Left cardiac atrium (tissue), 4 donors: Measurements from ENCODE around the gene GSC2. TPM values are rescaled to one million over a fixed set of nuclear protein-coding genes. Genes with fewer than 3 reads are reported as not detected.
"Not testable (repeated sequence)": the region's sequence is repeated elsewhere in the genome, so short reads cannot be mapped to it uniquely, and the experiment has no call there.

Experiments
- ATAC-seq, 2 donors: fragments of 200-7000 bp; cut with Tn5 transposase; one replicate each; pipeline ENCODE4 v1.9.1; 2020; ENCODE audit warnings: mild to moderate bottlenecking in 2 of 2, moderate library complexity in 2 of 2
- DNase-seq: peaks from one replicate; pipeline ENCODE4 v3.0.0-alpha.2; 2020
- intact Hi-C, 2 donors: fragments of 100-400 bp; cut with DNase I; formaldehyde crosslinking; loops; one replicate each; pipeline versions ENCODE4 v1.14.1 to v1.15.1; 2022 to 2023
- total RNA-seq, 2 donors: library from RNA; stranded (reverse); fragmentation: NEBNext Ultra II Directional; extraction: Animal tissue kit (Norgen Biotek cat#: 25700); gene quantifications; one replicate each; pipeline ENCODE4 v1.2.1, GENCODE V29; 2021
- donor health status: DM: no; HTN: yes; CAD: no.
- donor health status: DM: no; HTN: yes; CAD: no; lungs with severe emphysema.
- donor health status: DM: yes; HTN: yes; CAD: no.
- donor health status: Dilated cardiomyopathy.

Gene GSC2
- total RNA-seq, 2 donors from 2014 or later = not detected

DNA sequence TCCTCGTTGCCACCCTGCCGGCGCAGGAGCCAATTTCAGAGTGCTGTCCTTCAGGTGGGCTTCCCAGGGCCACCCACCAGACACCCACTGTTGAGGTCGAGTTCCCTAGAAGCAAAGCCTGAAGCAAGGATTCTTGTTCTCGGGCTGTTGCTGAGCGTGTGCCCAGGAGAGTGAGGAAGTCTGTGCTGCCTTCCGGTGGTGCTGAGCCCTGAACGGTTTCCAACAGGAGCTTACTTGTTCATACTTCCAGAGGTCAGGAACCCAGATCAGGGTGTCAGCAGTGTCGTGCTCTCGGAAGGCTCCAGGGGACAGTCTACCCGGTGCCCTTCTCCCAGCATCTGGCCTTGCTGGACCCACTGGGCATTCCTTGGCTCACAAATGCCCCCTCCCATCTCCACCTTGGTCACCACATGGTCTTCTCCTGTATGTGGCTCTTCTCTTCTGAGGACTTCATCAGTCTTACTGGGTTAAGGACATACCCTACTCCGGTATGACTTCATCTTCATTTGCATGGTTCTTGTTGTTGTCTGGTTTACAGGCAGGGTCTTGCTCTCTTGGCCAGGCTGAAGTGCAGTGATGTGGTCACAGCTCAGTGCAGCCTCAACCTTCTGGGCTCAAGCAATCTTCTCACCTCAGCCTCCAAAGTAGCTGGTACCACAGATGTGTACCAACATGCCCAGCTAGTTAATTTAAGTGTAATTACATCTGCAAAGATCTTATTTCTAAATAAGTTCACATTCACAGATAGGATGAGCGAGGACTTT is 17.2 kb upstream of the GSC2 start:
- DNase-seq = no peak
- ATAC-seq = no peak
- intact Hi-C loops = no loop called here

DNA sequence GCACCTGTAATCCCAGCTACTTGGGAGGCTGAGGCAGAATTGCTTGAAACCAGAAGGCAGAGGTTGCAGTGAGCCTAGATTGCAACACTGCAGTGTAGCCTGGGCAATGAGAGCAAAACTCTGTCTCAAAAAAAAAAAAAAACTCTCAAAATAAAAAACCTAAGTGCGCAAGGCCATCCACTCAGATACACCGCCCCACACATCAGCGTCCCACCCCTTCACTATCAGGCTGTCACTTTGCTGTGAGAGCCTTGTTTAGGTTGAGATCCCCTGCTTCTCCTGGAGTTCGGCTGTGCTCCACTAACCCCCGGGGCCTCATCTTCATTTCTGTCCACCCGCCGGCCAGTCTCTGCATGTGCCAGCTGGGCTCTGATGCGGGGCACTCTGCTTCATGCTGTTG is 16.3 kb upstream of the GSC2 start:
- intact Hi-C loops = no loop called here
- DNase-seq (no peak), ATAC-seq (no peak)

DNA sequence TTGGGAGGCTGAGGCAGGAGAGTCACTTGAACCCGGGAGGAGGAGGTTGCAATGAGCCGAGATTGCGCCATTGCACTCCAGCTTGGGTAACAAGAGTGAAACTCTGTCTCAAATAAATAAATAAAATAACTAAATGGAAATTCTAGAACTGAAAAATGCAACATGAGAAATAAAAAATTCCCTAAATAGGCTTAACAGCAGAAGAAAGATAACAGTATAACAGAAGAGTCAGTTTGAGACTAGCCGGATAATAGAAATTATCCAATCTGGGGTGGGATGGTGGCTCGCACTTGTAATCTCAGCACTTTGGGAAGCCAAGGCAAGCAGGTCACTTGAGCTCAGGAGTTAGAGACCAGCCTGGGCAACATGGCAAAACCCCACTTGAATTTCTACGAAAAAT is 14.3 kb upstream of the GSC2 start:
- ATAC-seq = no peak
- intact Hi-C loops = no loop called here
- no peak for DNase-seq

DNA sequence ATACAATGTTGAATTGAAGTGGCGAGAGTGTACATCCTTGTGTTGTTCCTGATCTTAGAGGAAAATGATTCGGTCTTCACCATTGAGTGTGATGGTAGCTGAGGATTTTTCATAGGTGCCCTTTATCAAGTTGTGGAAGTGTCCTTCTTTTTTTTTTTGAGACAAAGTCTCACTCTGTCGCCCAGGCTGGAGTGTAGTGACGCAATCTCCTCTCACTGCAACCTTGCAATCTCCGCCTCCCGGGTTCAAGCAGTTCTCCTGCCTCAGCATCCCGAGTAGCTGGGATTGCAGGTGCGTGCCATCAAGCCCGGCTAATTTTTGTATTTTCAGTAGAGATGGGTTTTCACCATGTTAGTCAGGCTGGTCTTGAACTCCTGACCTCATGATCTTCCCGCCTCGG is 8.6 kb upstream of the GSC2 start:
- ATAC-seq, intact Hi-C loops, DNase-seq: not testable (repeated sequence)

DNA sequence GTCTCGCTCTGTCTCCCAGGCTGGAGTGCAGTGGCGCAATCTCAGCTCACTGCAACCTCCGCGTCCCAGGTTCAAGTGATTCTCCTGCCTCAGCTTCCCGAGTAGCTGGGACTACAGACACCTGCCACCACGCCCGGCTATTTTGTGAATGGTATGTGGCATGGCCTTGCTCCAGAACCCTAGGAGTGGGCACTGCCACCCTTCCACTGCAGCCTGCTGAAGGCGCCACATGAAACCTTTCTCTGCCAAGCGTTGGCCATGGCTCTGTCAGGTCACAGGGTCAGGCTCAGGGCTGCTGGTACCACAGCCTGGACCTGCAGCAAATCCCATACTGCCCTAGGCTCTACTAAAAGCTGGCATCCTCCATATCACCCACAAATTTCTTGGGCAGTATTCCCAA is 6.0 kb upstream of the GSC2 start:
- ATAC-seq, intact Hi-C loops, DNase-seq: not testable (repeated sequence)

DNA sequence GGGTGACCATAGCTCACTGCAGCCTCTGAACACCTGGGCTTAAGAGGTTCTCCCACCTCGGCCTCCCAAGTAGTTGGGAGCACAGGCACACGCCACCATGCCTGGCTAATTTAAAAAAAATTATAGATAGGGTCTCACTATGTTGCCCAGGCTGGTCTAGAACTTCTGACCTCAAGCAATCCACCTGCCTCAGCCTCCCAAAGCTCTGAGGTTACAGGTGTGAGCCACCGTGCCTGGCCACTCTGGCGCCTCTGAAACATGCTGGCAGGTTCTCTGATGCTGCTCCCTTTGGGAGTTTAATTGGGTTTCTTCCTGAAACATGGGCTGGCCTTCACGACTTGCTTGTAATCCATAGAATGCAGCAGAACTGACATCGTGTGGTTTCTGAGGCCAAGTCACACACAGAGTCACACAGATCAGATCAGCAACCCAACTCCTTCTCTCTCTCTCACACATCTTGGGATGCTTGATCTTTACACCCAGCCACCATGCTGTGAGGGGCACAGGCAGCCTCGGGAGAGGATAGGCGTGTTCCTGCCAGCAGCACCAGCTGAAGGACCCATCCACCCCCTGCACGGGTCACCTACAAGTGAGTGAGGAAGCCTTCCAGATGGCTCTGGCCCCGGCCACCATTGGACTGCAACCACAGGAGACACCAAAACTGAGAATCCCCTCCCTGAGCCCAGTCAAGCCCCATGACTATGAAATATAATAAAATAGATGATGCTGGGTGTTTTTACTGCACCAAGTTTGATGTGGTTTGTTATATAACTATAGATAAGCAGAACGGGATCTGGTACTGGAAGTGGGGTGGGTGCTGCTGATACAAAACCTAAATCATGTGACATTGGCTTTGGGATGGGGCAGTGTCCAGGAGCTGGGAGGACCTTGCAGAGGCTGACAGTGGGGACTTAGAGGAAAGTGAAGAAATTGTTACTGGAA is 3.1 kb upstream of the GSC2 start:
- ATAC-seq = no peak
- intact Hi-C loops = no loop called here
- DNase-seq = no peak

DNA sequence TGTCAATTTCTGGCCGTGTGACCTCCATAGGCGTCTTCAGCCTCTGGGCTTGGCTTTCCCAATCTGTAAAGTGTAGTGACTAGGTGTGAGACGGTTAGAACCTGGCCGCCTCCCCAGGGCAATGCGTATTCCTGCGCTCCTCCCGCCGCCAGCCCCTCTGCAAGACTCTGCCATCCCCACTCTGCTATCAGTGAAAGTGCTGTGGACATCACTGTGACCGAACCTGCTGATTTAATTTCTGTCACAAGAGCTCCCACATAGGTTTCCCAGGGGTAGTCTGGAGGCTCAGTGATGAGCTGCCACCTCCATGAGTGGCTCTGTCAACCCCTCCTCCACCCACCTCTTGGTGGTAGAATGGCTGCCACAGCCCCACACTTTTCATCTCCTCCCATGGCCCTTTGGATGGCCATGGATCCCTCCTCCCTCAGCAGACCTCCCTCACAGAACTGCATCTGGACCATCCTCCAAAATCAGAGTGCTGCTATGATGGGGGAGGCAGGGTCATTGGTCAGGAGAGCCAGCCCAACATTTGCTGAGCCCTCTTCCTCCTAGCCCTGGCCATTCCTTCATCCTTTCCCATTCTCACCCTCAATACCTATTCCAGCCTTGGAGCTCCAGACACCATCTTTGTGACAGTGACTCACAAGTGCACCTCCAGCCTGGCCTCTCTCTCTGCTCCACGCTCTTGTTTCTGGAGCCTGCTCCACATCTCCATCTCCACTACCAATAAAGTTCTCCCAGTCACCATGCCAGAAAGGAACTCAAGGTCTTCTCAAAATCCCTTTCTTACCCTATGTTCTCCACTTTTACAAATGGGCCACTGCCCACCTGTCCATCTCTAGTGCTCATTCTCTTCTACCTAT is 1.5 kb upstream of the GSC2 start:
- DNase-seq = no peak
- intact Hi-C loops = no loop called here
- no peak for ATAC-seq

DNA sequence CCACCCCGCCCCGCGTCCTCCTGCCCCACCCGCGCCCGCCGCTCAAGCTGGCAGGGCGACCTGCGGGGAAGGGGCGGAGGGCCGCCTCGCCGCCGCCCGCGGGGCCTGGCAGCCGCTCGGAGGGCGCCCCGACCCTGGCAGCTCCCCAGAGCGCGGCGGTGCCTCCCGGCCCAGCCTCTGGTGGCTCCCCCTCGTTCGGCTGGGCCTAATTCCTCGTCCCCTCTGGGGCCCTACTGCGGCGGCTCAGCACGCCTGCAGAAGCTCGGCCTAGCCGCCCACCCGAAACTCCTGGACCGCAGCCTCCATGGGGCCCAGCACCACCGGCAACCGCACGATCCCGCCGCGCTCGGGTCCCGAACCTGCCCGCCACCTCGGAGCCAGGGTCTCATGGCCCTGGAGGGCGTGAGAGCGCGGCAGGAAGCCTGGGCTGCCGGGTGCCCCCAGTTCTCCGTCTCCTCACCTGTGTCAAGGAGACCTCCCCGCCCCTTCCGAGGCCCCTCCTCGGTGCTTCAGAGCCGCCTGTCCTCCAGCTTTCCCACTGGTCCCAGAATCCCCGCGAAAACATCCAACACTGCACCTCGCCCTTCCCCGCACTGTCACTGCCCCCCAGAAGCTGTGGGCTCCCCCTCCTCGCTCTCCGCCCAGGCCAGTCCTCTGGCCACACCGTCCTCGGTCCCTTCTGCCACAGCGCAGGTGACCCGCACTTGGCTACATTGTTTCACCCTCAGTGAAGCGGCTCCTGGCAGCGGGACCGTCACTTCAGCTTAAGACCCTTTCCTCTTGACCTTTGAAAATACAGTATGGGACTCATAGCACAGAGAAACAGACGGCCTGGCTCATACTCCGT is 613 bp upstream of the GSC2 start:
- ATAC-seq = no peak
- DNase-seq = no peak
- intact Hi-C loops = no loop called here

DNA sequence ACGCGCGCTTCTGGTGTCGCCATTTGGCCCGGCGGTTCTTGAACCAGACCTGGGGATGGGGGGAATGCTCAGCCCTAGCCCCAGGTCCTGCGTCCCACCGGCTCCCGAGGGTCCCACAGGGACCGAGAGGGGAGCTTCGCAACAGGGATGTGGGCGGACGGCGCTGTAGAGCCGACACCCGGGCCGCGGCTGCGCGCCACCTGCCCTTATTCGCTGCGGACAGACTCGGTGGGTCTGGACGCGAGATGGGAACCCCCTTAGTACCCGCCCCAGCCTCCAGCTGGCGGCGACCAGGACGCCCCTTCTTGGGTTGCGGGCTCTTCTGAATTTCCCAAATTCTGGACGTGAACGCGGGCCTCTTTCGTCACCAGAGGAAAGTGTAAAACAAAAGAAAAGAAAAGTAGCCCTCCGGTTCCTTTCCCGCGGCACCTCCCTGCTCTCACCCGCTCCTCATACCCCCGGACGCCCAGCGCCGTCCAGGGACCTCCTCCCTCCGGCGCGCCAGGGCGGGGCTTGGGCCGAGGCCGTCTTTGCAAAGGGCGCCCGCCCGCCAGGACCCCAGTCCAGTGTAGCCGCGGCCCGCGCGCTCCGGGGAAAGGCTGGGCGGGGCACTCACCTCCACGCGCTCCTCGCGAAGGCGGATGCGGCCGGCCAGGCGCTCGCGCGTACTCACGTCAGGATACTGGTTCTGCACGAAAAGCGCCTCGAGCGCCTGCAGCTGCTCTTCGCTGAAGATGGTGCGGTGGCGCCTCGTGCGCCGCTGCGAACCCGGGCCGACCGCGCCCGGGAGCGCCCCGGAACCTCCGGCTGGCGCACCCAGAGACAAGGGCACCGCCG is 827 bp downstream of the GSC2 start:
- no peak for DNase-seq
- intact Hi-C loops = loop anchor here in 1 of 2 donors (10.0 kb wide), 1 partner anchor 486 kb away; no protein-coding TSS in a partner anchor
- no peak for ATAC-seq

DNA sequence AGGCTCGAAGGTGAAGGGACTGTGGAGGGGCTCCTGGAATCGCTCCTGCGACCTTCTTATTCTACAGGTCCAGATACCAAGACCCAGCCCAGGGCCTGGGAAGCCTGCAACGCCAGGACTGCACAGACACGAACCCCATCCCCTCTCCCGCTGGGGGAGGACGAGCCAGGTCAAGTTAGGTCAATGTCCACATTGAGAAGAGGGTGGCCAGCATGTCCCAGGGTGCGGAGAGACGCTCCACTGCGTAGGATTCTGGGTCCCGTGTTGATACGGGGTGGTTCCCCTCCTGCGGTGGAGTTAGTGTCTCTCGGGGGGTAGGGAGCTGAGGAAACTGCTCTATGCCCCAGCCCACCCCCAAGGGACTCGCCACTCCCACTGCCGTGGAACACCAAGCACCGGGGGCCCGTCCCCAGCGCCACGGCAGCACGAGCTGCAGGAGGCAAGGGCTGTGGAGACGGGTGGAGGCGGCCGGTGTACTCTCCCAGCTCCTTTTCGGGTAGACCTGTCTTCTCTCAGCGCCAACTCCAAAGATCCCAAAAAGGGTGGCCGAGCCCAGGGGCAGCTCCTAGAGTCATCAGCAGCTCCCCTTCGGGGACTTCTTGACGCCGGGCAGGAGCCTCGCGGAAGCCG is 1.6 kb downstream of the GSC2 start:
- ATAC-seq (no peak), DNase-seq (no peak)
- intact Hi-C loops = loop anchor here in 1 of 2 donors (10.0 kb wide), 1 partner anchor 486 kb away; no protein-coding TSS in a partner anchor

DNA sequence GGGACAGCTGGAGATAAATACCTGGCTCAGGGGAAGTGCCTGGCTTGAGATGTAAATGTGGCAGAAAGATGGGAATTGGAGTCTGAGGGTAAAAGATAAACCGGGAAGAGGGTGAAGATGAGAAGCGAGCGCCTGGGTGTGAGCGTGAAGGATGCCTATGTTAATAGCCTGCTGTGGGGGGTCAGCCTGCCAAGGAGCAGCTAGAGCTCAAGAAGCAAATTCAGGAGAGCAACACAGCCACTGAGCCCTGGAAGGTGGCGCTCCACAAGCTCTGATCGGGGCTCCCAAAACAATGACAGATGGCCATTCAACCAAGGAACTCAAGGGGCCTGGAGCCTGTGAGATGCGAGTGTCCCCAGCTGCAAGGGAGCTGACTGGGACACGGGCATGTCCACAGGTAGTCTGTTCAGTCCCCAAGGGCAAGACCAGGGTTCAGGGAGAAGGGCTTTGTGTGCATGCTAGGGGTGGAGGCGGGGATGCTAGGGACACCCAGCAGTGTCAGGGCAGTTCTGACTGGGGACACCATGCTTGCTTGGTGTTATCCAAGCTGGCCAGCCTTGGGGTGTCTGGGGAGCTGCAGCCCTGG is 2.8 kb downstream of the GSC2 start:
- no peak for ATAC-seq
- intact Hi-C loops = loop anchor here in 1 of 2 donors (10.0 kb wide), 1 partner anchor 488 kb away; no protein-coding TSS in a partner anchor
- DNase-seq = no peak

DNA sequence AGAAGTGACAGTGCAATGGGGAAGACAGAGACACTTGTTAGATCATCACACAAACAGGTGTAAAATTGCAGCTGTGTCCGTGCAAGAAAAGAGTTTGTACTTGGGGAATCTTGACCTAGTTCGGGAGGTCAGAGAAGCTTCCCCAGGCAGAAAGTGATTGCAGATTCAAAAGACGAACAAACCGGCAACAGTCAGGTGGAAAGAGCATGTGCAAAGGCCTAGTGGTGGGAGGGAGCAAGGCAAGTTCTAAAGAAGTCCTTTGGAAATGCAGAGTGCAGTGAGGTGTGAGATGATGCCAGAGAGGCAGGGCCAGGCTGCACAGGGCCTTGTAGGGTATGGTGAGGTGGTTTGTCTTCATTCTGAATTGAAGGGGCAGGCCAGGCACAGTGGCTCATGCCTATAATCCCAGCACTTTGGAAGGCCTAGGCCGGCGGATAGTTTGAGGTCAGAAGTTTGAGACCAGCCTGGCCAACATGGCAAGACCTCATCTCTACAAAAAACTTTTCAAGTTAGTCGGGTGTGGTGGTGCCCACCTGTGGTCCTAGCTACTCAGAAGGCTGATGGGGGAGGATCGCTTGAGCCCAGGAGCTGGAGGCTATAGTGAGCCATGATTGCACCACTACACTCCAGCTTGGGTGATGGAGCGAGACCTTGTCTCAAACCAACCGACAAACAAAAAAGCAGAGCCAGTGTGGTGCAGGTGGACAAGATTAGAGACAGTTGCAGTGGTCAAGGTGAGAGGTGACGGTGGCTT is 3.7 kb downstream of the GSC2 start:
- no peak for ATAC-seq
- intact Hi-C loops = loop anchor here in 1 of 2 donors (10.0 kb wide), 1 partner anchor 488 kb away; no protein-coding TSS in a partner anchor
- no peak for DNase-seq

DNA sequence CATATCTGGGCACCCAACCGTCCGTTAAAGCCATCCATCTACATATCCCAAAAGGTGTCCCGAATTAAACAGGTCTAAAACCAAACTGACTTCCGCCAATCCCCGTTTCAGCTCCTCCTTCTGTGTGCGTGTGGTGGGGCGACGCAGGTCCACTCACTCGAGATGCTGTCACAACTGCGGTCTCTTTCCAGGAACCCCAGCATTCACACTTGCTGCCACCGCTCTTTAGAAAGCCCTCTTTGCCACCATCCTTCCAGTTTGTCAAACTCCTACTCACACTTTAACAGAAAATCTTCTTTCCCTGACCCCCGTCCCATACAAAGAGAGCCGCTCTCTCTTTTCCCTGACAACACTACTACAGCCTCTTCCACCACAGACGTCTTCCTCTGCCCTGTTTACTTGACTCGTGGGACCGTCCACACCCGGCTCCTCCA is 6.1 kb downstream of the GSC2 start:
- ATAC-seq (no peak), DNase-seq (no peak)
- intact Hi-C loops = loop anchor here in 1 of 2 donors (10.0 kb wide), 1 partner anchor 491 kb away; no protein-coding TSS in a partner anchor

DNA sequence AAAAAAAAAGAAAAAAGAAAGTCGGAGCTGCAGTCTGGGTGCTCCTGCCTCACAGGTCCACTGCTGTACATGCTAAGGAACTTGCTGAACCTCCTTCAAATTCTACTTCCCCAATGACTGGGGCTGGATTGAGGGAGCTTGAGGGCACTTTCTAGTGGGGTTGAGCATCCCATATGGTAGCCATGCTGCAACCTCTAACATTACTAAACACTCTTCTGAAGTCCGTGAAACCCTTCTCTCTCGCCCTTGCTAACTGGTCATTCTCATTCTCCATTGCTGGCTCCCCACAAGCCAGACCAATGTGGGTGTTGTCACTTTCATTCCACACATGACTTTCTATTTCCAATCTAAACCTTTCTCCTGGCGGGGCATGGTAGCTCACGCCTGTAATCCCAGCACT is 6.9 kb downstream of the GSC2 start:
- ATAC-seq = no peak
- intact Hi-C loops = loop anchor here in 1 of 2 donors (10.0 kb wide), 1 partner anchor 492 kb away; no protein-coding TSS in a partner anchor
- no peak for DNase-seq

DNA sequence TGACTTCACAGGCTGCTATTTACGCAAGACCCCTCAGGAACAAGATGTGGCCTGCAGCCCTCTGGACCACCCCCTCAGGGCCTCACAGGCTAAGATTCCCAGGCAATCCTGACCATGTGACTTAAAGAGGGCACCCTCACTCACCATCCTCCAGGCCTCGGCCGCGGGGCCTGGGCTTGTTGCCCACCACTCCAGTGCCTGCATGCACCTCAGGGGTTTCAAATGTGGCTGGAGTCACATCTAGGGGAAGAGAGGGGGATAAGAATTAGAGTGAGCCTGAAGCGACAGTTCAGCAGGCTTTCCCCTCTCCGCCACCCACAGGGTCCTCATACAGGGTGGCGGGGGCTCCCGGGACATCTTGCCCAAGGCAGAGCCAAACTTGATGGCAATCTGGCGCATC is 7.7 kb downstream of the GSC2 start:
- intact Hi-C loops = loop anchor here in 1 of 2 donors (10.0 kb wide), 1 partner anchor 492 kb away; no protein-coding TSS in a partner anchor
- no peak for ATAC-seq

More for the DNA sequence above, 7.7 kb downstream of the GSC2 start:
- DNase-seq = no peak
